Measurements from ENCODE around the gene ZNF687.
A peak's percentile ranks its signal among the peaks of the same experiment; 100 is the strongest.

GRCh38 chr1:151340870-151341754 is 59.0 kb downstream of the ZNF687 start:
- TF ChIP-seq, protein P1, sequence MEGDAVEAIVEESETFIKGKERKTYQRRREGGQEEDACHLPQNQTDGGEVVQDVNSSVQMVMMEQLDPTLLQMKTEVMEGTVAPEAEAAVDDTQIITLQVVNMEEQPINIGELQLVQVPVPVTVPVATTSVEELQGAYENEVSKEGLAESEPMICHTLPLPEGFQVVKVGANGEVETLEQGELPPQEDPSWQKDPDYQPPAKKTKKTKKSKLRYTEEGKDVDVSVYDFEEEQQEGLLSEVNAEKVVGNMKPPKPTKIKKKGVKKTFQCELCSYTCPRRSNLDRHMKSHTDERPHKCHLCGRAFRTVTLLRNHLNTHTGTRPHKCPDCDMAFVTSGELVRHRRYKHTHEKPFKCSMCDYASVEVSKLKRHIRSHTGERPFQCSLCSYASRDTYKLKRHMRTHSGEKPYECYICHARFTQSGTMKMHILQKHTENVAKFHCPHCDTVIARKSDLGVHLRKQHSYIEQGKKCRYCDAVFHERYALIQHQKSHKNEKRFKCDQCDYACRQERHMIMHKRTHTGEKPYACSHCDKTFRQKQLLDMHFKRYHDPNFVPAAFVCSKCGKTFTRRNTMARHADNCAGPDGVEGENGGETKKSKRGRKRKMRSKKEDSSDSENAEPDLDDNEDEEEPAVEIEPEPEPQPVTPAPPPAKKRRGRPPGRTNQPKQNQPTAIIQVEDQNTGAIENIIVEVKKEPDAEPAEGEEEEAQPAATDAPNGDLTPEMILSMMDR (conservative IDR thresholded peaks at IDR 0.05; ENCODE audit: low read length) = peak; percentile 95
- no peak for TF ChIP-seq EZH2phosphoT487 (IDR thresholded peaks at IDR 0.05; ENCODE audit: borderline replicate concordance, low read depth, low read length)

Data from OCI-LY7 (cell line).